HEK293 (cell line): ENCODE data around the gene SLC51A.

ENCODE experiments used
- CTCF ChIA-PET: fragments of 350-600 bp; formaldehyde crosslinking; extraction: SDS; loops from one replicate; lab custom pipeline; 2021; ENCODE audit warnings: antibody characterized with exemption; lab: Yijun Ruan, JAX
- POLR2A ChIA-PET: fragments of 300-600 bp; formaldehyde crosslinking; extraction: SDS; loops from one replicate; lab custom pipeline; 2020; ENCODE audit warnings: antibody characterized with exemption, inconsistent platforms; lab: Yijun Ruan, JAX
- H3K27ac ChIP-seq: fragments of 200-500 bp; sonication (Bioruptor generic); 2 replicates; pipeline ENCODE4 v1.5.1; 2014; ENCODE audit warnings: low read depth, low read length, control low read depth, inconsistent platforms; ENCODE audit errors: extremely low read depth
- H3K36me3 ChIP-seq, 2 experiments: fragments of 200-500 bp in 1 of 2; sonication (Bioruptor generic) in 1 of 2; 1 replicate in 1 of 2; 2 replicates in 1 of 2; pipeline ENCODE4 v1.5.1; 2014 to 2017; ENCODE audit warnings: inconsistent platforms in 2 of 2, low read length in 2 of 2; ENCODE audit not compliant: control insufficient read depth in 2 of 2, insufficient read depth in 1 of 2
- H3K4me1 ChIP-seq: fragments of 200-500 bp; sonication (Bioruptor generic); 2 replicates; pipeline ENCODE4 v1.5.1; 2014; ENCODE audit warnings: mild to moderate bottlenecking, low read length, inconsistent platforms; ENCODE audit not compliant: control insufficient read depth, insufficient read depth
- H3K4me3 ChIP-seq: 2 replicates; pipeline ENCODE4 v1.5.1; 2011; ENCODE audit warnings: low read depth, mild to moderate bottlenecking, control low read depth, low read length, moderate library complexity
- H3K9me3 ChIP-seq: fragments of 200-500 bp; sonication (Bioruptor generic); 2 replicates; pipeline ENCODE4 v1.5.1; 2014; ENCODE audit warnings: low read depth, low read length, inconsistent platforms; ENCODE audit not compliant: control insufficient read depth, insufficient read depth
- OSR2 ChIP-seq: fragments of 450-650 bp; formaldehyde crosslinking; IDR thresholded peaks from 2 replicates; pipeline ENCODE4 v1.5.1; 2016; ENCODE audit warnings: missing biosample characterization, missing genetic modification characterization
- PRDM2 ChIP-seq: fragments of 450-650 bp; formaldehyde crosslinking; IDR thresholded peaks from 2 replicates; pipeline ENCODE4 v1.5.1; 2016; ENCODE audit warnings: missing biosample characterization, missing genetic modification characterization, borderline replicate concordance
- RBAK ChIP-seq: fragments of 450-650 bp; formaldehyde crosslinking; IDR thresholded peaks from 2 replicates; pipeline ENCODE4 v1.5.1; 2016; ENCODE audit warnings: missing biosample characterization, missing genetic modification characterization
- REST ChIP-seq: fragments of 450-650 bp; formaldehyde crosslinking; IDR thresholded peaks from 2 replicates; pipeline ENCODE4 v1.5.1; 2016; ENCODE audit warnings: missing biosample characterization, missing genetic modification characterization
- SCRT1 ChIP-seq: fragments of 450-650 bp; formaldehyde crosslinking; IDR thresholded peaks from 2 replicates; pipeline ENCODE4 v1.5.1; 2016; ENCODE audit warnings: missing biosample characterization, missing genetic modification characterization, borderline replicate concordance
- ZIC2 ChIP-seq: fragments of 450-650 bp; formaldehyde crosslinking; IDR thresholded peaks from 2 replicates; pipeline ENCODE4 v1.5.1; 2016; ENCODE audit warnings: missing biosample characterization, missing genetic modification characterization
- ZNF10 ChIP-seq: fragments of 450-650 bp; formaldehyde crosslinking; IDR thresholded peaks from 2 replicates; pipeline ENCODE4 v1.5.1; 2017; ENCODE audit warnings: missing biosample characterization, missing genetic modification characterization
- ZNF140 ChIP-seq: fragments of 450-650 bp; formaldehyde crosslinking; IDR thresholded peaks from 2 replicates; pipeline ENCODE4 v1.5.1; 2016; ENCODE audit warnings: missing biosample characterization, missing genetic modification characterization
- ZNF184 ChIP-seq: fragments of 450-650 bp; IDR thresholded peaks from 2 replicates; pipeline ENCODE4 v1.5.1; 2018; ENCODE audit warnings: missing biosample characterization, mild to moderate bottlenecking, missing genetic modification characterization
- ZNF211 ChIP-seq: fragments of 450-650 bp; formaldehyde crosslinking; IDR thresholded peaks from 2 replicates; pipeline ENCODE4 v1.5.1; 2016; ENCODE audit warnings: low read depth, missing biosample characterization, missing genetic modification characterization
- ZNF37A ChIP-seq: fragments of 450-650 bp; IDR thresholded peaks from 2 replicates; pipeline ENCODE4 v1.5.1; 2018; ENCODE audit warnings: missing biosample characterization, missing genetic modification characterization
- ZNF704 ChIP-seq: fragments of 450-650 bp; formaldehyde crosslinking; IDR thresholded peaks from 2 replicates; pipeline ENCODE4 v1.5.1; 2016; ENCODE audit warnings: missing biosample characterization, missing genetic modification characterization
- ZSCAN16 ChIP-seq: fragments of 450-650 bp; formaldehyde crosslinking; IDR thresholded peaks from 2 replicates; pipeline ENCODE4 v1.5.1; 2016; ENCODE audit warnings: missing biosample characterization, missing genetic modification characterization

The SLC51A gene

GRCh38 chr3:196189566-196190347 is 26.6 kb upstream of the SLC51A start:
- ChIA-PET POLR2A (no interaction called here), CTCF (interaction anchor here (1.4 kb wide), 1 partner anchor 116 kb away, joined by 4 read pairs; no protein-coding TSS in a partner anchor)
- TF ChIP-seq ZSCAN16 (no peak), ZNF37A (tag by site-specific recombination) (no peak), RBAK (tag by site-specific recombination) (no peak), ZNF140 (tag by site-specific recombination) (no peak), ZNF211 (tag by site-specific recombination) (no peak), REST (no peak), ZNF10 (no peak), PRDM2 (tag by site-specific recombination) (no peak), OSR2 (tag by site-specific recombination) (no peak)
- no peaks in the 10 kb centered on the region for H3K4me1 ChIP-seq
- no peaks in the 10 kb centered on the region for H3K36me3 ChIP-seq
- H3K27ac ChIP-seq, result no peak overlapping the region
- no peaks in the 10 kb centered on the region for H3K9me3 ChIP-seq
- no peak overlapping the region for H3K4me3 ChIP-seq

GRCh38 chr3:196192036-196192523 is 24.3 kb upstream of the SLC51A start:
- no peak for TF ChIP-seq ZNF184 (tag by site-specific recombination)
- TF ChIP-seq ZIC2 (tag by site-specific recombination), result peak; percentile 49; the same call in 1 of the 2 replicates
- no peak for TF ChIP-seq ZNF704 (tag by site-specific recombination)
- no peak for TF ChIP-seq SCRT1 (tag by site-specific recombination)
- H3K36me3 ChIP-seq, result no peaks in the 10 kb centered on the region
- POLR2A ChIA-PET, result no interaction called here
- no peak overlapping the region for H3K27ac ChIP-seq
- CTCF ChIA-PET, result no interaction called here
- H3K9me3 ChIP-seq, result no peaks in the 10 kb centered on the region
- no peaks in the 10 kb centered on the region for H3K4me1 ChIP-seq
- no peak overlapping the region for H3K4me3 ChIP-seq
